Measurements from ENCODE around the gene CTIF.

CTIF gene

DNA sequence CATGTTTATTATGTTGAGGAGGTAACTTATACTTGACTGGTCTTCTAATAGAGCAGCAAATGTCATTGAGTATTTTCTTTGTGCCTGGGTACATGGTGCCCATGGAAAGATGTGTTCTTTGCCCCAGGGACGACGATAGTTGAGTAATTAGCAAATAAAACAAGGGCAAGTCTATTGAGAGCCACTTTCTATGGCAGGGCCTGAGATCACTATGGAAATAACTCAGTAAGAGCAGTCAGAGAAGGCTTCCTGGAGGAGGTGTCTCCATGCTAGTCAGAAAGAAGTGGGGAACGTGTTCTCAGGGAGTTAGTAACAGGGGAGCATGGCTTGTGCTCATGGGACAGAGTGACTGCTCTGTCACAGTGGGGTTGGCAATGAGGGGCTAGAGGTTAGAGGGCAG is 28.6 kb downstream of the CTIF start:
- Histone ChIP-seq H3K27me3 (no peaks in the 10 kb centered on the region), H3K4me1 (ENCODE audit: control insufficient read depth in 1 of 2, insufficient read depth in 1 of 2, low read depth in 1 of 2, low read length in 1 of 2) (no peaks in the 10 kb centered on the region), H3K27ac (no peak overlapping the region), H3K36me3 (no peaks in the 10 kb centered on the region), H3K4me3 (ENCODE audit: low read depth in 1 of 2, low read length in 1 of 2) (no peak overlapping the region), H3K9me3 (no peaks in the 10 kb centered on the region)
- TF ChIP-seq, protein P1, sequence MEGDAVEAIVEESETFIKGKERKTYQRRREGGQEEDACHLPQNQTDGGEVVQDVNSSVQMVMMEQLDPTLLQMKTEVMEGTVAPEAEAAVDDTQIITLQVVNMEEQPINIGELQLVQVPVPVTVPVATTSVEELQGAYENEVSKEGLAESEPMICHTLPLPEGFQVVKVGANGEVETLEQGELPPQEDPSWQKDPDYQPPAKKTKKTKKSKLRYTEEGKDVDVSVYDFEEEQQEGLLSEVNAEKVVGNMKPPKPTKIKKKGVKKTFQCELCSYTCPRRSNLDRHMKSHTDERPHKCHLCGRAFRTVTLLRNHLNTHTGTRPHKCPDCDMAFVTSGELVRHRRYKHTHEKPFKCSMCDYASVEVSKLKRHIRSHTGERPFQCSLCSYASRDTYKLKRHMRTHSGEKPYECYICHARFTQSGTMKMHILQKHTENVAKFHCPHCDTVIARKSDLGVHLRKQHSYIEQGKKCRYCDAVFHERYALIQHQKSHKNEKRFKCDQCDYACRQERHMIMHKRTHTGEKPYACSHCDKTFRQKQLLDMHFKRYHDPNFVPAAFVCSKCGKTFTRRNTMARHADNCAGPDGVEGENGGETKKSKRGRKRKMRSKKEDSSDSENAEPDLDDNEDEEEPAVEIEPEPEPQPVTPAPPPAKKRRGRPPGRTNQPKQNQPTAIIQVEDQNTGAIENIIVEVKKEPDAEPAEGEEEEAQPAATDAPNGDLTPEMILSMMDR (IDR thresholded peaks at IDR 0.05): no peak

DNA sequence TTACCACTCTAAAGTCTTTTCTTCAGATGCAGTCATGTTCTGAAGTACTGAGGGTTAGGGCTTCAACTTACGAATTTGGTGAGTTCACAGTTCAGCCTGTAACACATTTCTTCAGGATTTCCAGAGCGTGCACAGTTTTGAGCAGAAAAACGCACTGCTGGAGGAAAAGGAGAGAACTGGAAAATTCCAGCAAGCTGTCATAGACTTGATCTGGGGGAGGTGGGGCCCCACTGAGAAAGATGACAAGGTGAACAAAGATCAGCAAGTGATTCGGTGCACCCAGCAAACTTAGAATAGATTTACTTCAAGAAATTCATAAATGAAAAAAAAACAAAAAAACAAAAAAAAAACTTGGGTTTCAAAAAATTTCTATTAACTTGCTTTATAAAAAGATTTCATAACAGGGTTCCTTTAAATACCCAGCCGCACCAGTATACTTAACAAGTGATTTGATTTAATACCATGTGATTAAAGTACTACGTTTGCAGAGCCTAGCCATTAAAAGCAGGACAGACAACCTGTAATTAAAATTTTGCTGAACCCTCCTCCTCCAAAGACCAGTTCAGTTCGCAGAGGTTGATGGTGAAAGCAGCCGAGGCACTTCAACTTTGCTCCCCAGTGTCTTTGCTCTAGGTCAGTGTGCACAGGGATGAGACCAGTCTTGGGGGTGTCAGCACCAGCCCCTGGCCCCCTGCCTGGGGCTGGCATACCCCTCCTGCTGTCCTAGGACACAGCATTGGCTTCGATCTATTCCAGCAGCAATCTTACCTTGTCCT is 30.5 kb downstream of the CTIF start:
- no peak overlapping the region for H3K4me3 ChIP-seq (ENCODE audit: low read depth in 1 of 2, low read length in 1 of 2)
- no peaks in the 10 kb centered on the region for H3K4me1 ChIP-seq (ENCODE audit: control insufficient read depth in 1 of 2, insufficient read depth in 1 of 2, low read depth in 1 of 2, low read length in 1 of 2)
- H3K9me3 ChIP-seq: no peaks in the 10 kb centered on the region
- H3K27me3 ChIP-seq: no peaks in the 10 kb centered on the region
- H3K36me3 ChIP-seq: no peaks in the 10 kb centered on the region
- TF ChIP-seq, protein P1 (IDR thresholded peaks at IDR 0.05): no peak
- H3K27ac ChIP-seq: no peak overlapping the region

DNA sequence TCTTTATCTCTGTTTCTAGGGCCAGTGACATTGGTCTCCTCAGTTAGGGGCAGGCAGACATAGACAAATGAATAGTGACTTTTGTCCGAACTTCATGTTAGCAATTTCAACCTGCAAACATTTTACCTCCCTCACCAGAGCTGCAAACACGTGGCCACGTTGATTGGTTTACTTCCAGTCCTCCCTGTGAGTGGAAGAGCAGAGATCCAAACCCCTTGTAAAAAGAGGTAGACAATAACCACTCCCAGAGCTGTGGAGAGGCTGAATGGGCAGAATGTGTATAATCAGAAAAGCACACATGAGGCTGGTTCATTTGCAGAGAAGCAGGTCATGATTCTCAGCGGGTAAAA is 31.1 kb downstream of the CTIF start:
- Histone ChIP-seq H3K36me3 (no peaks in the 10 kb centered on the region), H3K4me3 (ENCODE audit: low read depth in 1 of 2, low read length in 1 of 2) (no peak overlapping the region), H3K9me3 (no peaks in the 10 kb centered on the region), H3K27ac (no peak overlapping the region), H3K4me1 (ENCODE audit: control insufficient read depth in 1 of 2, insufficient read depth in 1 of 2, low read depth in 1 of 2, low read length in 1 of 2) (no peaks in the 10 kb centered on the region), H3K27me3 (no peaks in the 10 kb centered on the region)
- TF ChIP-seq, protein P1 (IDR thresholded peaks at IDR 0.05): no peak

DNA sequence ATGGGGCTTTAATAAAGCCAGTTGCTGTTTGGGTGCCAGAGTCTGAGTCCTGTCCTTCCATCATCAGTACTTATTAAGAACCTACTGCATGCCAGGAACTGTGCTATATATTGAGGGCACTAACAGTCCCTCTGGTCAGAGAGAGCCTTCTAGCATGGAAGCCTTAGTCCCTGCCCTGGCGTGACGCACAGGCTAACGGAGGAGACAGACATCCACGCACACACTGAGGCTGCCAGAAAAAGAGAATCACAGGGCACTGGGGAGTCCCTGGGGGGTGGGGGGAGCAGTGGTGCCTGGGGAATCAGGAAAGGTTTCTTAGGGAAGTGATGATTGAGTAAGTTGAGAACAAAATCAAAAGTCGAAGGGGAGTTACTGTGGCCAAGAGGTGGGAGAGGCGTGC is 31.5 kb downstream of the CTIF start:
- TF ChIP-seq, protein P1 (IDR thresholded peaks at IDR 0.05): no peak
- H3K4me3 ChIP-seq (ENCODE audit: low read depth in 1 of 2, low read length in 1 of 2): no peak overlapping the region
- H3K27me3 ChIP-seq: no peaks in the 10 kb centered on the region
- H3K9me3 ChIP-seq: no peaks in the 10 kb centered on the region
- H3K4me1 ChIP-seq (ENCODE audit: control insufficient read depth in 1 of 2, insufficient read depth in 1 of 2, low read depth in 1 of 2, low read length in 1 of 2): no peaks in the 10 kb centered on the region
- no peak overlapping the region for H3K27ac ChIP-seq
- no peaks in the 10 kb centered on the region for H3K36me3 ChIP-seq

DNA sequence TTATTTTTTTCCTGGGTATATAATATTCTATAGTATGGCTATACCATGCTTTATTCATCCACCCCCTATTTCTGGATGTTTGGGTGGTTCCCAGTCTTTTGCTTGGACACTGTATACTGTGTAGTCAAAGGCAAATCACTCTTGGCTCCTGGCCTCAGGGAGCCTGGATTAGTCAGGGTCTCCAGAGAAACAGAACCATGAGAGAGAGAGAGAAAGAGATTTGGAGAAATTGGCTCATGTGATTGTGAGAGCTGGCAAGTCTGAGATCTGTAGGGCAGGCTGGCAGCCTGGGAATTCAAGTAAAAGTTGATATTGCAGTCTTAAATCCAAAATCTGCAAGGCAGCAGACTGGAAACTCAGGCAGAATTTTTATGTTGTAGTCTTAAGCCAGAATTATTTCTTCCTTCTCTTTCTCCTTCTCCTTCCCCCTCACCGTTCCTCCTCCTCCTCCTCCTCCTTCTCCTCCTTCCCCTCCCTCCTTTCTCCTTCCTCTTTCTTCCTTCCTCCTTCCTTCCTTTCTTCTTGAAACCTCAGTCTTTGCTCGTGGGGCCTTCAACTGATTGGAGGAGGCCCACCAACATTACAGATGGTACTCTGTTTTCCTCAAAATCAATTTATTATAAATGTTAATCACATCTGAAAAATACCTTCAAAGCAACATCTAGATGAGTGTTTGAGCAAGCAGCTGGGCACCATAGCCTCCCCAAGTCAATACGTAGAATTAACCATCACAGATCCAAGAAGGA is 33.0 kb downstream of the CTIF start:
- H3K4me1 ChIP-seq (ENCODE audit: control insufficient read depth in 1 of 2, insufficient read depth in 1 of 2, low read depth in 1 of 2, low read length in 1 of 2): no peaks in the 10 kb centered on the region
- TF ChIP-seq, protein P1 (IDR thresholded peaks at IDR 0.05): no peak
- H3K9me3 ChIP-seq: no peaks in the 10 kb centered on the region
- no peak overlapping the region for H3K4me3 ChIP-seq (ENCODE audit: low read depth in 1 of 2, low read length in 1 of 2)
- no peaks in the 10 kb centered on the region for H3K36me3 ChIP-seq
- H3K27ac ChIP-seq: no peak overlapping the region
- H3K27me3 ChIP-seq: no peaks in the 10 kb centered on the region
